Measurements from ENCODE around the gene NFKBIA.
A peak's percentile ranks its signal among the peaks of the same experiment; 100 is the strongest.
"Not testable (repeated sequence)": the region's sequence is repeated elsewhere in the genome, so short reads cannot be mapped to it uniquely, and the experiment has no call there.

The NFKBIA gene

DNA sequence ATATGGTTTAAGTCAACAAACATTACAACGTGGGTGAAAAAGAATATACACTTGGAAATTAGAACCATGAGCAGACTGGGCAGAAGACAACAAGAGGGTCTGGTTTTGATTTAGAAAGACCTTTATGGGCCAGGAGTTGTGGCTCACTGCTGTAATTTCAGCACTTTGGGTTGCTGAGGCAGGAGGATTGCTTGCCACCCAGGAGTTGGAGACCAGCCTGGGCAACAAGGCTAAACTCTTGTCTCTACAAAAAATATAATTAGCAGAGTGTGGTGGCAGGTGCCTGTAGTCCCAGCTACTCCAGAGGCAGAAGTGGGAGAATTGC is 2.7 kb upstream of the NFKBIA start:
- FAIRE-seq: no peak

DNA sequence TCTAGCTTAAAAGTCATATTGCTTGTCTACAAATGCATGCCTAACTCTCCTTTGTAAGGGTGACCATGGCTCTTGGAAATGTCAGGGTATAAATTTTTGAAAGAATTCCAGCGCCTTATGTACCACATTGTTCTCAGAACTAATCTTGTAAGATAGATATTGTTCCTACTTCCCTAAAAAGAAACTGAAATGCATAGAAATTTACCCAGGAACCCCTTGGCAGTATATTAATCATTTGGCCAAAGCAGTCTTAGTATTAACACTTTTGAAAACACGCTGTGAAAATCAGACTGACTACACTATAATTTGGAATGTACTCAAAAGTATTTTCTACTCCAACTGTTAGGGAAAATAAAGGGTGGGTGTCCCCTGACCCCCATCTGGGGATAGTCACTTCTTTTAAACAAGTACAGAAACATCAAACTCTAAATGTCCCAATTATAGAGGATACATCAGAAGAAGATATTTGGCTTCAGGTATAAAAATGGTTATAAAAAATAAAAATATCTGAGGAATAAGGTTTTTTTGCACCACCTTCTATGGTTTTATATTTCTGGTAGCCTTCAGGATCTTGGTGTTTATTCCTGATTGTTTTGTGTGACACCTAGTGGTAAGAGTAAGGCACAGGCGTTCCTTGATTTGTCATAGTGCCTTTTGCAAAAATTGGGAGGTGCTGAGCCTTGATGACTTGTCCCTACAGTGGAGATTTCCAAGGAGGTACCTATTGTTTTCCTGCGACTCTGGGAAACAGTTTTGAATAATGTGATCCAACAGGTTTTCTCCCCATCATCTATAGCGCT is 2.2 kb upstream of the NFKBIA start:
- FAIRE-seq: peak; percentile 43

DNA sequence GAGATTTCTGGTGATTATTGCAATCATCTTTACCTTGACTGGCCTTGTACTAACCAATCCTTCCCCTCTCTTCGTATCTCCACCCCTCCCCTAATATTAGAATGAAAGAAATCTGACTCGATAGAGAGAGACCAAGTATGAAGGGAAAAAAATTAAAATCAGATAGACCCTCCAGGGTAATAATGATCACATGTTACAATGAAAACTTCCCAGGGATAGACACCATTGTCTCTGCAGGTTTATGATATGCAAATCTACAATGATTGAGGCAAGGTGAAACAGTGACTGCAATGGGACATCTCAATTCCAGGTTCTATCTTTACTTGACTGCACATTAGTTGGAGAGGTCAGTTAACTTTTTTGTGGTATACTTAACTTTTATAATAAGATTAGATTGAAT is 1.5 kb upstream of the NFKBIA start:
- FAIRE-seq: no peak

DNA sequence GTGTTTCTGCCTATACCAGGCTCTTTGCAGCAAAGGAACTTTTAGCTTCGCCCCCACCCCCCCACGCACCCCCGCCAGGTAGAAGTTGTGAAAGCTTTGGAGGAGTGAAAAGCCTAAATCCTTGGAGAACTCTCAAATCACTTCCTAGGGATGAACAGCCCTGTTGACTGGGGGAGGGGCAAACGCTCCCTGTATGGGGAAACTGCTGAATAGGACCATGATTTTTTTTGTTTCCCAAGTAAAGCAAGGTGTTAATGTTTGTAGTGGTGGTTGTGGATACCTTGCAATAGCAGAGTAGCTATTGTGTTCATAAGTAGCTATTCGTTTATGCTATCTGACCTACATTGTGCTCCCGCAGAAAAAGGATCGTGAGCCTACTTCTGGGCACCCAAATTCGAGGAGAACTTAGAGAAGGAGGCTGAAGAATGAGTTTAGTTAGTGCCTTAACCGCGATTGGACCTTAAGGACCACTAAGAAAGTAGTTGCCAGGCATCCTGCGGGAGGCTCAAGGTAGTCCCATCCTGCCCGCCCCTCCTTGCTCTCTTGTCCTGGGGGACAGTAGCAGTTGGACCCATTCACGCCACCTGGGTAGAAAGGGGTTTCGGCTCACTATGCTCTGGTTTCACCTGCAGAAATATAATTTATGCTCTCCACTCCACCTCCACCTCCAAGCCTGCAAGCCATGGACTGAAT is 901 bp upstream of the NFKBIA start:
- no peak for FAIRE-seq

DNA sequence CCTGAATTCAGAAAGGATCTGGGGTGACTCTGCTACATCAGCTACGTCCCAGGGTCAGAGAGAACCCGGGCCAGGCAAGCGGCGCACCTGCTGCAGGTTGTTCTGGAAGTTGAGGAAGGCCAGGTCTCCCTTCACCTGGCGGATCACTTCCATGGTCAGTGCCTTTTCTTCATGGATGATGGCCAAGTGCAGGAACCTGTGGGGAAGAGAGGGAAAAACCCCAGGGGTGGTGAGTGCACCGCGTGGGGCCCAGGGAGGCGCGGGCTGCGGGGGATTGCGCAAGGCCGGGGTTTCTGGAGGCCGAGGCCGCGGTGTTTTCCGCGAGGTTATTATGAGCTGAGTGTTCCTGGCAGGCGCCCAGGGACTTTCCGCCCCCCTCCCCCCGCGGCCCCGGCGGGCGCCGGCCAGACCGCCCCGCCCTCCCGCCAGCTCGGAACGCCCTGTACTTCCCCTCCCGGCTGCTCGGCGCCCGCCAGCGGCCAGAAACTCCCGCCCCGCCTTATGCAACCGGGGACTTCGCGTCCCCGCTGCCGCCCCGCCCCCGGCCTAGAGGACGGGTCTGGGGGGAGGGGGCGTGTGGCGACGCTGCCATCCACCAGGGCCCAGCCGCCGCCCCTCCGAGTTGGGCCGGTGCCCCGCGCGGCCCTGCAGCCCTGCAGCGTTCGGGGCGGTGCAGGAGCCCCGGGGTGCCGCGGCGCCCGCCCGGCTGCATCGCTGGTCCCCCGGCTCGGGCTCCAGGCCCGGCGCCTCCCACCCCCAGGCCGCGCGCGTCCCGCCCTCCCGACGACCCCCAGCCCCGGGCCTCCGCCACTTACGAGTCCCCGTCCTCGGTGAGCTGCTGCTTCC is 723 bp downstream of the NFKBIA start:
- no peak for FAIRE-seq

DNA sequence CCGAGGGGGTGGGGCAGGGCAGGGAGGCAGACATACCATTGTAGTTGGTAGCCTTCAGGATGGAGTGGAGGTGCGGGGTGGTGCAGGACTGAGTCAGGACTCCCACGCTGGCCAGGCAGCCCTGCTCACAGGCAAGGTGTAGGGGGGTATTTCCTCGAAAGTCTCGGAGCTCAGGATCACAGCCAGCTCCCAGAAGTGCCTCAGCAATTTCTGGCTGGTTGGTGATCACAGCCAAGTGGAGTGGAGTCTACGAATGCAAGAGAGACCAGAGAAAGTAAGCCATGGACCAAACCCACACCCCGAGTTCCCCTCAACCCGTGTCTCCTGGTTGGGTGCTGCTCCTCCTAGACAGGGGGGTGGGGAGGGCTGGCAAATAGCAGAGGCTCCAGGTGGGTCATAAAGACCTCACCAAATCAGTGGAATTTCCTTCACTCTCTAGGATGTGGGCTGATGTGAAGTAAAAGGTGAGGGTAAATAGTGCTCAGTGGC is 1.4 kb downstream of the NFKBIA start:
- no peak for FAIRE-seq

DNA sequence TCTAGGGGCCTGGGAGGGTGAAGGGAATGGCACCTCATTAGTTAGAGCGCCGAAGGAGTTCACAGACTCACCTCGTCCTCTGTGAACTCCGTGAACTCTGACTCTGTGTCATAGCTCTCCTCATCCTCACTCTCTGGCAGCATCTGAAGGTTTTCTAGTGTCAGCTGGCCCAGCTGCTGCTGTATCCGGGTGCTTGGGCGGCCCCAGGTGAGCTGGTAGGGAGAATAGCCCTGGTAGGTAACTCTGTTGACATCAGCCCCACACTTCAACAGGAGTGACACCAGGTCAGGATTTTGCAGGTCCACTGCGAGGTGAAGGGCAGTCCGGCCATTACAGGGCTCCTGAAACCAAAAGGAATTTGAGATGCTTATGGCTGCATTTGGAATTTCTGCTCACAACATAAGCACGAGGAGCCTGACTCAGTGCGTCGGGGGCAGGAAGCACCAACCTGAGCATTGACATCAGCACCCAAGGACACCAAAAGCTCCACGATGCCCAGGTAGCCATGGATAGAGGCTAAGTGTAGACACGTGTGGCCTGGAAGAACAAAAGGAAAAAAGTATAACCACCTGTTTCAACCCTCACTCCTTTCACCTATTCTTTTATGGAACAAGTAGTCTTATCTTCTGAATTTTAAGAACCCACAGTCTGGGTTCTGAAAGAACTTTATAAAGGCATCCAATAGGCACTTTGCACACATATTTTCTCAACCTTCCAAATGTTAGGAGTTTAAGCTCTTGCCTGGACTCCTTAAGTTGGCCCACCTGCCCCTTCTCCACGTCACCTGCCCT is 2.0 kb downstream of the NFKBIA start:
- no peak for FAIRE-seq

DNA sequence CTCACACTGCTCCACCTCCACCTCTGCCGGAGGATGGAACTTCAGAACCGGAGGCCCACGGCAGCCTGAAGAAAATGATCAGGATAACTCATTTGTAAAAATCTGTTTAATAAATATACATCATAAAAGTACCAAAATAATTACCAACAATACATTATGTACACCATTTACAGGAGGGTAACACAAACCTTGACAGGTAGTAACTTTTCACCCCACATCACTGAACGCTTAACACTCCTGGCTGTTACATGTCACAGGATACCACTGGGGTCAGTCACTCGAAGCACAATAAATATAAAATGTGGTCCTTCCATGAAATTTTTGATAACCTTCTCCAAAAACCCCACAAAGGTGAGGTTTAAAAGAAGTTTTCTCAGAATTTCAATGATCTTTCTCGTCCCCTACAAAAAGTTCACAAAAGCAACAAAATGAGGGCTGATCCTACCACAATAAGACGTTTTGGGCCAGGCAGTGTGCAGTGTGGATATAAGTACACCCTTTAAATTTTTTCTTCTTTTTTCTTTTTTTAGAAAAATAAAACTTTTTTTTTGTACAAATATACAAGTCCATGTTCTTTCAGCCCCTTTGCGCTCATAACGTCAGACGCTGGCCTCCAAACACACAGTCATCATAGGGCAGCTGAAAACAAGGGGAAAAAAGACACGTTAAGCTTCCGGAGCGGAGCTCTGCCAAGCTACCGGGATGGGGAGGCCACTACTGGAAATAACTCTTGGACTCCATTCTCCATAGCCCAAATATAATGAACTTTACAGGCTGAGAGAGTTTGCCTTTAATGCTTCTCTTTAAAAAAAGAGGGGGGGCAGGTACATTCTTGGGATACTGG is 2.9 kb downstream of the NFKBIA start:
- no peak for FAIRE-seq

DNA sequence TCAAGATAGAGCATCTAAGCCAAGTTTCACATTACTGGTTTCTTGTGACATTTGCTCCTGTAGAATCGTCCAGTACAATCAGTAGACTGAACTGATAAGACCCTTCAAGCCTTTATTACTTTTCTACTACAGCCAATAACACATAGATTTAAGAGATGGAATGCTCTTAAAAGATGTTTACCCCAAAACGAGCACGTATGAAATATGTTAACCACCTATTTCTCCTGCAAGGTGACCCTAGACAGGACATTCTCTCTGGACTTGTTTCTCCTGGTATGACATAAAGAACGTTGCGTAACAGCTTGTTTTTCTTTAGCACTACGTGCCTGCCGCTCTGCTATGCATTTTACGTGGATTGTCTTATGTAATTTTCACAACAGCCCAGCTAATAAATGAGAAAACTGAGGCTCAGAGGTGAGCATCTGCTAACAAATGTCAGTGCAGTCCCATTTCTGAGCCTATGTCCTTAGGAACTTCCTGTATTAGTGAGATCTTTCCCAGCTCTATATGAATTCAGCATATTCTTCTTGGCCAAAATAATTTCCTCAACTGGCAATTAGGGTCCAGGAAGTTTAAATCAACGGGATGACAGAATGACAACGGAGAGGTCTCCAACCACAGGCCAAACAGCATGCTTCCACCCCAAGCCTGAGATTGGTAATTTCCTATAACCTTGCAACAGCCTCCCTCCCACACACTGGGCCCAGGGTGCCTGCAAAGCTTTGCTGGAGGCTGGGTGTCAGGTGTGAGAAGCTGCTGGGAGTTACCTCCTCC is 3.7 kb downstream of the NFKBIA start:
- FAIRE-seq: no peak

DNA sequence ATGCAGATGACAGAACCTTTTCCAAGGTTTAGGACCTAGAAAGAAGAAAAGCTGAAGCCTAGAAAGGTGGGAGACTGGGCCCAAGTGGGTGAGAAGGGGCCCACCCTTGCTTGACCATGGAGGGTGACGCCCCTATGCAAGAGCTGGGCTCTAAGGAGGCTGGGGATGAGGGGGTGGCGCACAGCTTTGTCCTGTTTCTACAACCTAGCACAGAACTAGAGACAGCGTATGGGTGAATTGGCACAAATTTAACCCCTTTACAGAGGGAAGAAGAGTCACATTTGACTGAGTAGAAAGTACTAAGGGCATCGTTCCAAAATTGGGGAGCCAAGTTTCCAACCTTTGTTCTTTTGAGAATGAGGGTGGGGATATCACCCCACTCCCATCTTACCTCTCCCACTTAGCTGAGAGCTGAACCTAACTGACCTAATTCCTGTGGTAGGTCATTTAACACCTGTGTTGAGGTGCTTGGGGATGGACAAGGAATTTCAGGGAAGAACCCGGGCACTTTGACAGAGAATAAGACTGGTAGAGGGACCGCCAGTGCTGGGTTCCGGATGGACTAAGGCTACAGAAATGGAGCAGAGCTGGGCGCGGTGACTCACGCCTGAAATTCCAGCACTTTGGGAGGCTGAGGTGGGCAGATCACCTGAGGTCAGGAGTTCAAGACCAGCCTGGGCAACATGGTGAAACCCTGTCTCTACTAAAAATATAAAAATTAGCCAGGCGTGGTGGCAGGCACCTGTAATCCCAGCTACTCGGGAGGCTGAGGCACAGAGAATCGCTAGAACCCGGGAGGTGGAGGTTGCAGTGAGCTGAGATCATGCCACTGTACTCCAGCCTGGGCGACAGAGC is 5.2 kb downstream of the NFKBIA start:
- no peak for FAIRE-seq

DNA sequence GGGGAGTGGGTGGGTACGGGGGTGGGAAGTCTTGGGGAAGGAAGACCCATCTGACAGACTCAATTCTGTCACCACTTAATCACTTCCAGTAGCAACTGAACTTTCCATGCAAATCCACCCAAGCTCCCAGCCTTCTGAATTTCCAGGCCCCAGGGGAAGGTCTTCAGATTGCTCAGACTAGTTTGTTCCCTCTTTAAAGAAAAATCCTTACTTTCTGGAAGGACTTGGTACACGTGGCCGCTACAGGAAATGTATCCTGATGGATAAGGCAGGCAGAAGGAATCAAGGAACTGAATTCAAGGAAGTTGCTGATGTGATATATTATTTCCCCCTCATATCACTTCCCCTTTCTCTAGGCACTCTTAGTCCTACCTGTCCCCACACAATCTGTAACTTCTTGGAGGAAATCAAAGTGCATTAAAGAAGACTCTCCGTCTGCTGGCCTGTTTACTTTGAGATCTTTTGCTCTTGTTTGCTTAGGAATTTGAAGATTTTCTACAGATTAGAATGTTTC is 6.4 kb downstream of the NFKBIA start:
- no peak for FAIRE-seq

DNA sequence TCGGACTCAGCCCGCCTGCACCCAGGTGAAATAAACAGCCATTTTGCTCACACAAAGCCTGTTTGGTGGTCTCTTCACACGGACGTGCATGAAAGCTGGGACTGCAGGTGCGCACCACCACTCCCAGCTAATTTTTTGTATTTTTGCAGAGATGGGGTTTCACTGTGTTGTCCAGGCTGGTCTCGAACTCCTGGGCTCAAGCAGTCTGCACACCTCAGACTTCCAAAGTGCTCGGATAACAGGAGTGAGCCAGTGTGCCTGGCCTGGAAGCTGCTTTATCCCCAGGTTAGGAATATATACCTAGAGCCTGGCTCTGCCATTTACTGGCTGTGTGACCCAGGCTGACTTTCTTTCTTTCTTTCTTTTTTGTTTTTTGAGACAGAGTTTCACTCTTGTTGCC is 7.9 kb downstream of the NFKBIA start:
- FAIRE-seq: not testable (repeated sequence)

DNA sequence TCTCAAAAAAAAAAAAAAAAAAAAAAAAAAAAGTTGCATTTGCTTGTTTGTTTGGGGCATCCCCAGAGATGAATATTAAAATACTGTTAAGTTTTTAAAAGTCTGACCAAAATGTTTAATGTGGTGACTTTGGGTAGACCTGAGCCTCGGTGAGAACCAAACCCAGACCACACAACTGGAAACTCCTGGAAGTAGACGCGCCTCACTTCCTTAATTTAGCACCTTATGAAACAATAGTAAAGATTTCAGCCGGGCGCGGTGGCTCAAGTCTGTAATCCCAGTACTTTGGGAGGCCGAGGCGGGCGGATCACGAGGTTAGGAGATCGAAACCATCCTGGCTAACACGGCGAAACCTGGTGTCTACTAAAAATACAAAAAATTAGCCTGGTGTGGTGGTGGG is 9.3 kb downstream of the NFKBIA start:
- no peak for FAIRE-seq

DNA sequence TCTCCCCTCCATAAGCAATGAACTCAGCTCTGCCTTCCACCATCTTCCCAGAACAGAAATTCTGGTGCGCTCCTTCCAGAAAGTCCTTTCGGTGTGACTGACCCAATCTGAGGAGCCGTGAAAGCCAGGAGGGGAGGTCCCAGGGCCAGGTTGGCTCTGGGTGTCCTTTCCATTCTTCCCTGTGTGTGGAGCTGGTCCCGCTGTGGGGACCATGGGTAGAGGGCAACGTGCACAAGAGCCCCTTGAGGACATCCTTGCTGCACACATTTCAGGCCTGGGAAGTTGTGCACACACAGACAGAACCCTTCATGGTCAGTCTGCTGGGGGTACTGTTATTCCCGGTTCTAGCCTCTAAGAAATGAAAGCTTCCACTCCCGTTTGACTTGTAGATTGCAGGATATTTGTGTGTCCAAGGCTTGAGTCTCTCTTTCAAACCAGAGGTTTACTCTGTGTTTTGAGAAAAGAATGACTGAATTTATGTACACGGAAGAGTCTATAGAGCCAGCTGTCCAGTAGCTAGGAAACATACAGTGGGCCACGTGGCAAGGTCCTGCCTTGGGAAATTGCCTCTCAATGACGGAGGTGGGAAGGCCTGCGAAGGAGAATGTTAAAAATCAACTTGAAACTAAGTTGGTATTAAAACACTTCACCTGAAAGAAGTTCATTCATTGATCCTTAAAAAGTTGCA is 10.1 kb downstream of the NFKBIA start:
- no peak for FAIRE-seq

DNA sequence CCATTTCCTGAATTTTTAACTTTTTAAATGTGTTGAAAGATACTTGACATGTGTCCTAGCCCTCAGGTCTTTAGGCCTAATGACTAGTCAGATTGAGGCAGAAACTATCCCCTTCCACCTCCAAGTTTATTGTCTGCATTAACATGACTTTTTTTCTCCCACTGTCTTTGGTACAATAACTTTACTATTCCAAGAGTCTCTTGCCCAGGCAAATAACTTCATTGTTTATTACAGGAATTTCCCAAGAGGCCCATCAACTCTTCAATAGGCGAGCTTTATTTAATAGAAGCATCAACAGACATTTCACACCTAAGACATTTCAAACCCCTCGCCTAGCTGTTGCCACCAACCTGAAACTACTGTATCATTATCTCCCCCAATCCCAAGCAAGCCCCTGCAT is 10.7 kb downstream of the NFKBIA start:
- no peak for FAIRE-seq

DNA sequence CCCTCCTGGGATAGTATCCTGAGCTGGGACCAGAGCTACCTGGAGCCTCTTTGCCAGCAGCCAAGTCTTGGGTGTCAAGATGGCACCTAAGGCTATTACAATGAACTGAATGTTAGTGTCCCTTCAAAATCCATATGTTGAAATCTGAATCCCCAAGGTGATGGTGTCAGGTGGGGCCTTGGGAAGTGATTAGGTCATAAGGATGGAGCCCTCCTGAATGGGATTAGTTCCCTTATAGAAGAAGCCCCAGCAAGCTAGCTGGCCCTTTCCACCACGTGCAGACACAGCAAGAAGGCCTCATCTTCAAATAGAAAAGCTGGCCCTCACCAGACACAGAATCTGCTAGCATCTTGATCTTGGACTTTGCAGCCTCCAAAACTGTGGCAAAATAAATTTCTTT is 12.4 kb downstream of the NFKBIA start:
- FAIRE-seq: no peak

DNA sequence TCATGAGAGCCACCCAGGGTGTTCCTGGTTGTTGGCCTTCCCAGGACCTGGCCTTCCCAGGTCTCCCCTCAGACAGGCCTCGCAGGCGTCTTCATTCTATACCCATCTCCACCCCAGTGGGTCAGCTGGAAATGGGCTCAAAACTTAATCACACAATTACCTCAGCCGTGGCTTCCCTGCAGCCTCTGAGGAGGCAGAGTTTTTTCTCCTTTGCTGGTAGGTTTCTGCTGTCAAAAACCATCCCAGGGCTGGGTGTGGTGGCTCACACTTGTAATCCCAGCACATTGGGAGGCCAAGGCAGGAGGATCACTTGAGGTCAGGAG is 13.2 kb downstream of the NFKBIA start:
- no peak for FAIRE-seq

DNA sequence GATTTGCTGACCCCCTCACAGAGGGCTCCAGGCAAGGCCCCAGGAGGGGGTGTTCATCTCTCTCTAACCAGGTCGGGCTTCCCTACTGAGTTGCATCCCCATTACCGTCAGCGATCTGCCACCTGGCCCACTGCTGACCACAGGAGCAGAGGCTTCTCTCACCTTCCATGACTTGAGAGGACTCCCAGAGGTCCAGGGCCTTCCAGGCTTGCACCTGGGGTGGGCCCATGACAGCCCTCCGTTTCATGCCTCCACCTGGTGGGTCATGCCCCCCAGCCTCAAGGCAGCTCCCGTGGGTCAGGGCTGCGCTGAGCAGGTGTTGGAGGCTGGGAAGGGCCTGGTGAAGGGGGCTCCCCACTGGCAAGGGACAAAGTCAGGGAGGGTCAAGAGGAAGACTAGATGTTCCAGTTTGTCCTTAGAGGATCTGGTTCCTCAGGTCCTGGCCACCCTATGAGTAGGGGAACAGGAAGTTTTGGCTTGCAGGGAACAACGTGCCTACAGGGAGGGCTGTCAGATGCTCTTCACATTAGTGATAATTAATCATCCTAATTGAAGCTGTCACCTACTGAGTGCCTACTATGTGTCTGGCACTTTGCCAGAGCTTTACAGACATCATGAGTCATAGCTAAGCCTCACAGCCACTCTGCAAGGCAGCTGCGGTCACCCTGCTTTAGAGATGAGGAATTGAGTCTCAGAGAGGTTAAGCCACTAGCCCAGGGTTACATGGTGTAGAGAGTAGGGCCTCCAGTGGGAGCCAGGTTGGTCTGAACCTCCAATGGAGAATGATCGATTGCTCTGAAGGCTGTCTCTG is 13.8 kb downstream of the NFKBIA start:
- FAIRE-seq: no peak

DNA sequence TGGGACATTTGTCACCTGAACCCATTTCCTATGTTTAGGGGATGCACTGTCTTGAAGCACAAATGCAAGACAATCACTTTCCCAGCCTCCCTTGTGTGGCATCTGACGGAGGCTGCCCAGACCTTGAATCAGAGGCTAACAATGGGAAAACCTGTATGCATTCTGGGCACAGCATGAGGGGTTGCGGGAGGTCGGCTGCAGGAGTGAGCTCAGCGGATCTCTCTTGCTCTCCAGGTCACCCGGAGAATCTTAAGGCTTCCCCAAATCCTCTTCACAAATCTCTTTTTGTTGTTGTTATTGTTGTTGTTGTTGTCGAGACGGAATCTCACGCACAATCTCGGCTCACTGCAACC is 15.3 kb downstream of the NFKBIA start:
- no peak for FAIRE-seq
